GM12878 (cell line): ENCODE measurements around the gene PRR12. TPM values are rescaled to one million over a fixed set of nuclear protein-coding genes. Genes with fewer than 3 reads are reported as not detected.
A peak's percentile ranks its signal among the peaks of the same experiment; 100 is the strongest.

Source experiments
- ATAC-seq: fragments of 200-7000 bp; cut with Tn5 transposase; 3 replicates; pipeline ENCODE4 v1.9.1; 2020; ENCODE audit warnings: mild to moderate bottlenecking, moderate library complexity
- BruUV-seq: library from RNA; stranded (reverse); fragments of 400-500 nt; replicated peaks from 2 replicates; lab custom pipeline; 2021; lab: Mats Ljungman, UMichigan
- CTCF ChIA-PET: fragments of 300-600 bp; sonication (Branson Sonifier 250); formaldehyde crosslinking; extraction: SDS; loops from one replicate; lab custom pipeline; 2021; ENCODE audit warnings: inconsistent platforms; lab: Yijun Ruan, JAX
- POLR2A ChIA-PET: fragments of 350-600 bp; formaldehyde crosslinking; extraction: SDS; loops from one replicate; lab custom pipeline; 2021; ENCODE audit warnings: inconsistent platforms; lab: Charles Lee
- RAD21 ChIA-PET: fragments of 300-600 bp; sonication (Branson Sonifier 250); formaldehyde crosslinking; loops from one replicate; lab custom pipeline; 2023; ENCODE audit warnings: antibody characterized with exemption; ENCODE audit not compliant: unreplicated experiment; lab: Charles Lee
- SMC1A ChIA-PET: fragments of 300-600 bp; sonication (Branson Sonifier 250); formaldehyde crosslinking; loops from one replicate; lab custom pipeline; 2023; ENCODE audit not compliant: unreplicated experiment, uncharacterized antibody; lab: Charles Lee
- DNase-seq: peaks from one replicate; pipeline ENCODE4 v3.0.0-alpha.2; 2011; ENCODE audit warnings: low read depth, low spot score
- FAIRE-seq: peaks from 3 replicates; lab custom pipeline; 2011; peaks lifted over from hg19 to GRCh38; lab: Jason Lieb, UNC
- H2AFZ ChIP-seq: 2 replicates; pipeline ENCODE4 v1.6.0; 2011; ENCODE audit warnings: low read depth, low read length, control low read depth; ENCODE audit not compliant: control insufficient read depth
- H3K27ac ChIP-seq: 2 replicates; pipeline ENCODE4 v1.5.1; 2011; ENCODE audit warnings: control low read depth; ENCODE audit not compliant: control insufficient read depth, insufficient read depth
- H3K27me3 ChIP-seq, 2 experiments: replicated peaks in 1 of 2; 2 replicates each; pipeline versions ENCODE4 v1.6.0 to v1.6.1; 2011; ENCODE audit warnings: low read length in 1 of 2; ENCODE audit not compliant: control insufficient read depth in 2 of 2, insufficient read depth in 2 of 2
- H3K36me3 ChIP-seq, 2 experiments: 2 replicates each; pipeline ENCODE4 v1.5.1; 2011; ENCODE audit warnings: low read length in 1 of 2; ENCODE audit not compliant: control insufficient read depth in 2 of 2, insufficient read depth in 2 of 2
- H3K4me1 ChIP-seq: 2 replicates; pipeline ENCODE4 v1.6.1; 2011; ENCODE audit warnings: mild to moderate bottlenecking, low read length, moderate library complexity, mixed read lengths; ENCODE audit not compliant: control insufficient read depth, insufficient read depth
- H3K4me2 ChIP-seq: 2 replicates; pipeline ENCODE4 v1.6.0; 2011; ENCODE audit warnings: control low read depth; ENCODE audit not compliant: control insufficient read depth, insufficient read depth
- H3K4me3 ChIP-seq: fragments of 200-600 bp; sonication (generic); 2 replicates; pipeline ENCODE4 v1.5.1; 2016
- H3K79me2 ChIP-seq: 2 replicates; pipeline ENCODE4 v1.6.0; 2011; ENCODE audit warnings: low read length; ENCODE audit not compliant: control insufficient read depth, insufficient read depth
- H3K9ac ChIP-seq: 2 replicates; pipeline ENCODE4 v1.8.0; 2011; ENCODE audit warnings: low read length, control low read depth, mixed read lengths; ENCODE audit not compliant: control insufficient read depth, insufficient read depth
- H3K9me3 ChIP-seq: replicated peaks from 3 replicates; pipeline ENCODE4 v1.5.1; 2011; ENCODE audit warnings: mild to moderate bottlenecking, low read length; ENCODE audit not compliant: control insufficient read depth, insufficient read depth
- H4K20me1 ChIP-seq: 2 replicates; pipeline ENCODE4 v1.6.0; 2011; ENCODE audit not compliant: control insufficient read depth, insufficient read depth
- BHLHE40 ChIP-seq, 2 experiments: fragments of 450-650 bp in 1 of 2; IDR thresholded peaks; 2 replicates each; pipeline ENCODE4 v1.6.1; 2011 to 2017; ENCODE audit warnings: low read depth in 2 of 2, borderline replicate concordance in 1 of 2, improper control_type of control experiment in 1 of 2, low read length in 1 of 2, mild to moderate bottlenecking in 1 of 2
- BMI1 ChIP-seq: fragments of 450-650 bp; IDR thresholded peaks from 2 replicates; pipeline ENCODE4 v1.6.1; 2016; ENCODE audit warnings: mild to moderate bottlenecking, moderate library complexity, borderline replicate concordance
- EP300 ChIP-seq, 2 experiments: fragments of 150-350 bp in 1 of 2; IDR thresholded peaks; 2 replicates each; pipeline ENCODE4 v1.6.1; 2011 to 2012; ENCODE audit warnings: low read depth in 2 of 2, low read length in 2 of 2, borderline replicate concordance in 1 of 2, improper control_type of control experiment in 1 of 2, inconsistent platforms in 1 of 2; ENCODE audit not compliant: control insufficient read depth in 1 of 2
- EZH2 ChIP-seq: IDR thresholded peaks from 2 replicates; pipeline ENCODE4 v1.6.1; 2012; ENCODE audit warnings: low read depth, mild to moderate bottlenecking, control low read depth, inconsistent platforms, low read length, borderline replicate concordance; ENCODE audit not compliant: control insufficient read depth
- LARP7 ChIP-seq: fragments of 450-650 bp; IDR thresholded peaks from 2 replicates; pipeline ENCODE4 v1.6.1; 2017; ENCODE audit warnings: mild to moderate bottlenecking
- MEF2B ChIP-seq: fragments of 450-650 bp; IDR thresholded peaks from 2 replicates; pipeline ENCODE4 v1.6.1; 2018; ENCODE audit warnings: mild to moderate bottlenecking, moderate library complexity; ENCODE audit not compliant: partially characterized antibody, poor library complexity, severe bottlenecking
- MTA3 ChIP-seq: IDR thresholded peaks from 2 replicates; pipeline ENCODE4 v1.6.1; 2012; ENCODE audit warnings: low read length, inconsistent platforms, borderline replicate concordance
- NFYA ChIP-seq: IDR thresholded peaks from 2 replicates; pipeline ENCODE4 v1.6.1; 2011; ENCODE audit warnings: low read depth, mild to moderate bottlenecking, low read length, improper control_type of control experiment, borderline replicate concordance
- PAX5 ChIP-seq: IDR thresholded peaks from 2 replicates; pipeline ENCODE4 v1.6.1; 2011; ENCODE audit warnings: low read depth, low read length, borderline replicate concordance
- RELA ChIP-seq: fragments of 450-650 bp; IDR thresholded peaks from 2 replicates; pipeline ENCODE4 v1.8.0; 2014; ENCODE audit warnings: borderline replicate concordance; ENCODE audit not compliant: partially characterized antibody
- SMARCA5 ChIP-seq: fragments of 450-650 bp; IDR thresholded peaks from 2 replicates; pipeline ENCODE4 v1.6.1; 2017; ENCODE audit warnings: mild to moderate bottlenecking
- SP1 ChIP-seq: IDR thresholded peaks from one replicate; pipeline ENCODE4 v1.6.1; 2011; ENCODE audit warnings: low read depth, low read length
- WGBS: methylation state at CpG from one replicate; pipeline ENCODE4 v1.1.6; 2016; ENCODE audit warnings: low lambda C conversion rate; ENCODE audit not compliant: insufficient replicate concordance, insufficient coverage; ENCODE audit errors: missing lambda C conversion rate; 5-methylcytosine and 5-hydroxymethylcytosine counted together
- in situ Hi-C: fragments of 300-500 bp; cut with MboI; formaldehyde crosslinking; loops from 9 replicates; pipeline ENCODE4 v1.14.3; 2018; ENCODE audit warnings: mixed read lengths
- intact Hi-C: fragments of 100-400 bp; cut with micrococcal nuclease; formaldehyde crosslinking; loops from one replicate; pipeline ENCODE4 v1.14.2; 2022; ENCODE audit not compliant: unreplicated experiment
- polyA plus RNA-seq, 11 experiments: library from polyadenylated mRNA; depleted of rRNA in 4 of 11; unstranded in 6 of 11; stranded (reverse) in 5 of 11; fragments of >200 nt; fragmentation: Nextera tagmentation in 4 of 11; fragmentation: Illumina TruSeq in 1 of 11; extraction: Ambion mirVana in 4 of 11; extraction: Trizol in 1 of 11; gene quantifications; 1 replicate in 1 of 11; 2 replicates in 10 of 11; pipeline versions ENCODE4 v1.2.1 to v1.2.3, GENCODE V29; 2011 to 2016; ENCODE audit warnings: inconsistent platforms in 2 of 11, missing spikeins in 2 of 11, low read depth in 1 of 11
- total RNA-seq, 4 experiments: library from RNA; depleted of rRNA in 3 of 4; stranded (reverse); fragments of >200 nt in 3 of 4; fragmentation: Illumina TruSeq in 1 of 4; extraction: Trizol in 1 of 4; gene quantifications; 2 replicates each; pipeline versions ENCODE4 v1.2.1 to v1.2.3, GENCODE V29; 2013 to 2021

Gene PRR12
- total and polyA plus RNA-seq, 10 of the 15 experiments (the other 5 are each of a cell fraction or from before 2014, with no cell fraction given): 0.02 to 25.3 (median 1.6) TPM

DNA sequence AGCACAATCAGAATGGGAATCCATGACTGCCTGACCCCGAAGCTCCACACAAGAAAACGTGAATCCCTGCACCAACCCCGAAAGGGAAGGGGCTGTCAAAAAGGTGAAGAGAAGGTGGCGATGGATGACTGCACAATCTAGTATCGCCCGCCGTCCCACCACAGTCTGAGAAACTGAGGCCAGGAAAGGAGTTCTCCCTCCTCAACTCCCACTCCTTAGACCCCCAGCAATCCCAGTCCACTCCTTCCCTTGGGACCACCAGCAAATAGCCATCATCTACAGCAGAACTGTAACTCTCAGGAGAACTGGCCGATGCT, 11.1 kb upstream of the PRR12 start:
- Histone ChIP-seq H3K9ac (peak overlapping the region; percentile 86), H3K27me3 (no peaks in the 10 kb centered on the region), H3K79me2 (peaks cover 17% of the 10 kb centered on the region), H2AFZ (peak overlapping the region; percentile 65), H3K4me2 (peak overlapping the region; percentile 68), H3K36me3 (no peaks in the 10 kb centered on the region; a peak in 1 of 4 replicates), H3K4me1 (peaks cover 7% of the 10 kb centered on the region; the same call in 1 of the 2 replicates), H4K20me1 (no peaks in the 10 kb centered on the region), H3K9me3 (no peaks in the 10 kb centered on the region), H3K27ac (peak overlapping the region; percentile 65), H3K4me3 (peak overlapping the region; percentile 77)
- 0% methylated on average over 8 of the region's 8 CpGs for WGBS
- ChIA-PET RAD21 (interaction anchor here (0.6 to 2.6 kb wide), 8 partner anchors 9 to 322 kb away, joined by 3 to 14 read pairs (median 4); partner anchors contain the start of gene RRAS), CTCF (interaction anchor here (0.7 to 4.2 kb wide), 7 partner anchors 10 to 106 kb away, joined by 3 to 48 read pairs (median 4); partner anchors contain the start of gene FLT3LG), SMC1A (interaction anchor here (0.6 to 3.4 kb wide), 7 partner anchors 10 to 128 kb away, joined by 3 to 14 read pairs (median 7); partner anchors contain the start of genes PIH1D1, PRMT1, PRR12 and RRAS), POLR2A (interaction anchor here (0.5 to 2.9 kb wide), 17 partner anchors 9 to 1831 kb away, joined by 3 to 23 read pairs (median 6); partner anchors contain the start of genes BCL2L12, IRF3, PIH1D1 and PRMT1)
- no peak for FAIRE-seq
- TF ChIP-seq MTA3: 0 out of 2 replicates have a peak, but pooled peaks have one; percentile 3
- TF ChIP-seq NFYA: no peak
- no peak for DNase-seq
- intact Hi-C loops (loop anchor here (1.0 kb wide), 1 partner anchor 10 kb away; no protein-coding TSS in a partner anchor), in situ Hi-C loops (no loop called here)
- peak; percentile 17 for ATAC-seq
- BruUV-seq: no TSS peak

DNA sequence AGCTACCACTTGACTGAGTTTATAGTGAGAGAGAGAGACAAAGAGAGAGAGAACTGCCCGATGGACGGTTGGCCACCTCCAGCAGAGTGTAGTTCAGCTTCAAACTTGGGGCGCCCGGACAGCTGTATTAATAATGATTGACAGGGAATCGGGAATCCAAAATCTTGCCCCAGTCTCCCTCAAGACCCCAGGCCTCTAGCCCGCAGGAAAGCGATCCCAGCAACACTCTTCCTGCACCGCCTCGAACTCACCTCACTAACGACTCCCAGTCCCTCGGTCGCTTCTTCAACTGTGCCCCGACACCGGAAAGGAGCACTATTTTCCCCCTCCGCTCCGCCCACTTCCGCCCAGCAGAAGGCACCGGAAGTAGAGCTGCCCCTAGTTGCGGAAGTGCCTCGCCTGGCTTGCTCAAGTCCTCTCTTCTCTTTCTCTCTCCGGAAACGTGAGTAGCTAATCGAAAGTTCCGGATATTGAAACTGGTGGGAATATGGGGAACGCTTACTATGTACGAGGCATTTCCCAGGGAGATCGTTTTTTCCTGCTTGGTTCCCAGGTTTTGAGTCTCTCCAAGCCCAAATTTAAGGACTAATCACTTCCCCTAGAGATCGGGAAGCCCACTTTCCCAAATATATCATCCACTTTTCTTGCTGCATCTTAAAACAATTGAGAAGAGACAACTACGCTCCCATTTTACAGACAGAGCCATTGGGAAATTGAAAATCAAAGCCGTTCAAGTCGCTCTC, 10.5 kb upstream of the PRR12 start, which contains the start of gene NOSIP:
Gene NOSIP, minus strand, starts transcription at position 293 of the 743 bp plus-strand sequence. CDS start 19,865 bp downstream, outside the sequence.
- in situ Hi-C loops: no loop called here
- Histone ChIP-seq H3K4me2 (peak within 1 kb of the TSS; percentile 85), H3K9ac (peak within 1 kb of the TSS; percentile 86), H3K27me3 (no peaks in the 10 kb centered on the region), H4K20me1 (no peaks in the 10 kb centered on the region), H3K27ac (peak within 1 kb of the TSS; percentile 65), H3K4me3 (peak within 1 kb of the TSS; percentile 77), H3K36me3 (no peaks in the 10 kb centered on the region; a peak in 1 of 4 replicates), H2AFZ (peak within 1 kb of the TSS; percentile 99), H3K4me1 (peaks cover 7% of the 10 kb centered on the region; the same call in 1 of the 2 replicates), H3K79me2 (peaks cover 17% of the 10 kb centered on the region), H3K9me3 (no peaks in the 10 kb centered on the region)
- WGBS: 3% methylated on average over 31 of the region's 31 CpGs
- FAIRE-seq: peak; percentile 87
- intact Hi-C loops: loop anchor here (1.0 kb wide), 1 partner anchor 10 kb away; no protein-coding TSS in a partner anchor
- peak; percentile 98 for ATAC-seq
- ChIA-PET SMC1A (interaction anchor here (0.6 to 3.4 kb wide), 9 partner anchors 10 to 129 kb away, joined by 3 to 14 read pairs (median 7); partner anchors contain the start of genes PIH1D1, PRMT1, PRR12 and RRAS), CTCF (interaction anchor here (0.6 to 4.2 kb wide), 10 partner anchors 10 to 107 kb away, joined by 3 to 48 read pairs (median 4); partner anchors contain the start of genes BCL2L12, FLT3LG, IRF3 and SCAF1), RAD21 (interaction anchor here (0.6 to 2.6 kb wide), 11 partner anchors 8 to 321 kb away, joined by 3 to 14 read pairs (median 3); partner anchors contain the start of genes PRMT1 and RRAS), POLR2A (interaction anchor here (0.5 to 2.9 kb wide), 19 partner anchors 10 to 1832 kb away, joined by 3 to 23 read pairs (median 6); partner anchors contain the start of genes BCL2L12, IRF3, PIH1D1 and PRMT1)
- peak; percentile 89 for DNase-seq
- no TSS peak for BruUV-seq
- TF ChIP-seq LARP7 (no peak), EZH2 (no peak), BHLHE40 (IDR thresholded peaks at IDR 0.05; ENCODE audit: borderline replicate concordance in 1 of 2, low read depth in 2 of 2, low read length in 1 of 2) (peak in 1 of 2 experiments; percentile 51; a peak in 2 of 4 replicates), RELA (peak; percentile 88), SP1 (peak; percentile 88), SMARCA5 (0 out of 2 replicates have a peak, but pooled peaks have one; percentile 29), BMI1 (no peak), PAX5 (peak; percentile 19; the same call in 1 of the 2 replicates), EP300 (IDR thresholded peaks at IDR 0.05; ENCODE audit: borderline replicate concordance in 1 of 2, control insufficient read depth in 1 of 2, low read depth in 2 of 2, low read length in 2 of 2) (no peak), MEF2B (peak; percentile 13)
